Mucosa of descending colon (tissue), 3 donors: ENCODE data around the gene GALNT18. TPM values are rescaled to one million over a fixed set of nuclear protein-coding genes. Genes with fewer than 3 reads are reported as not detected.

Experiments
- ATAC-seq: fragments of 200-7000 bp; cut with Tn5 transposase; one replicate; pipeline ENCODE4 v1.9.1; 2020; ENCODE audit warnings: mild to moderate bottlenecking, moderate library complexity
- DNase-seq, 3 donors: peaks; one replicate each; pipeline ENCODE4 v3.0.0-alpha.2; 2020
- H3K36me3 ChIP-seq: fragments of 200-600 bp; one replicate; pipeline ENCODE4 v1.8.0; 2021; ENCODE audit warnings: low read depth, mild to moderate bottlenecking
- H3K4me1 ChIP-seq: fragments of 200-600 bp; one replicate; pipeline ENCODE4 v1.8.0; 2021; ENCODE audit warnings: low read depth, mild to moderate bottlenecking
- H3K4me3 ChIP-seq: fragments of 200-600 bp; one replicate; pipeline ENCODE4 v1.8.0; 2021; ENCODE audit warnings: mild to moderate bottlenecking
- H3K9me3 ChIP-seq: fragments of 200-600 bp; one replicate; pipeline ENCODE4 v1.8.0; 2021; ENCODE audit warnings: mild to moderate bottlenecking
- intact Hi-C, 2 donors: fragments of 100-400 bp; cut with DNase I in 1 of 2; cut with micrococcal nuclease in 1 of 2; formaldehyde crosslinking; loops; one replicate each; pipeline versions ENCODE4 v1.11.0 to v1.11.1; 2022; cut with DNase I, micrococcal nuclease
- total RNA-seq, 3 donors: library from RNA; stranded (reverse); fragmentation: NEBNext Ultra II Directional in 2 of 3; extraction: Animal tissue kit (Norgen Biotek cat#: 25700) in 2 of 3; gene quantifications; one replicate each; pipeline versions ENCODE4 v1.2.1 to v1.2.4, GENCODE V29; 2021 to 2023
- TF ChIP-seq, protein P1 (sequence below): fragments of 200-600 bp; IDR thresholded peaks from one replicate; pipeline ENCODE4 v1.8.0; 2022; ENCODE audit warnings: antibody characterized with exemption, mild to moderate bottlenecking
- donor health status: DM: no; HTN: no; CAD: no; lungs with moderate emphysema.
- donor health status: DM: no; HTN: no; CAD: no.
- donor health status: DM: no; HTN: yes; CAD: no.

GALNT18 gene
- total RNA-seq, 3 donors from 2014 or later, result 2.0 to 27.8 (median 5.4) TPM

DNA sequence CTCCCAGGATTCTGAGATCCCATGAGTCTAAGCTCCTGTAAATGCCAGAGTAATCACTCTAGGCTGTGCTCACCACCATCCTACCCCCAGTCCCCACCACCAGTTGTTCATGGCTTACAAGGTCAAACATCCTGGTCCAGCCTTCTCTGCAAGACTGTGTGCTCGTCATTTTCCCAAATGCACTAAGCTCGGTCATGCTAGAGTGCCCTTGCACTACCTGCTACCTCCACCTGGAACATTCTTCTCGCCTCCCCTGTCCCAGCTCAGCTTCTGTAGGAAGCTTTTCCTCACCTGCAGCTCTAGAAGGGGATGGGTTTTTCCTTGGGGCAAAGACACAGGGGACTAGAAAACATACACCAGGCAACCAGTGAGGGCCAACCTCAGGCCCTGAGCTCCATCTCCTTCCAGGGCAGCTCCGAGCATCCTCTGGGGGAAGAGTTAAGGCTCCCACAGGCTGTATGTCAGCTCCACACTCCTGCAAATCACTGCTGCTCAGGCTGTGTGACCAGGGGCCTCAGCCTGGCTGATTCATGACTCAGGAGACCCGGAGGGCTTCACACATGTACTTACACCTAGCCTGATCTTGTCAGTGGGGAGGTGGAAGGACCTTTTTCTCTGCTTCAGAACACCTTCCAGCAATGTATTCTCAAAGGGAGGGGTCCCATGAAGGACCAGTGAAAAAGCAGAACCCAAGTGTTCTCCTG, 231.6 kb downstream of the GALNT18 start:
- intact Hi-C loops, result no loop called here
- no peak for ATAC-seq
- Histone ChIP-seq H3K4me1 (peaks cover 23% of the 10 kb centered on the region), H3K9me3 (no peaks in the 10 kb centered on the region), H3K4me3 (no peak overlapping the region), H3K36me3 (no peaks in the 10 kb centered on the region)
- DNase-seq, result no peak
- TF ChIP-seq, protein P1, sequence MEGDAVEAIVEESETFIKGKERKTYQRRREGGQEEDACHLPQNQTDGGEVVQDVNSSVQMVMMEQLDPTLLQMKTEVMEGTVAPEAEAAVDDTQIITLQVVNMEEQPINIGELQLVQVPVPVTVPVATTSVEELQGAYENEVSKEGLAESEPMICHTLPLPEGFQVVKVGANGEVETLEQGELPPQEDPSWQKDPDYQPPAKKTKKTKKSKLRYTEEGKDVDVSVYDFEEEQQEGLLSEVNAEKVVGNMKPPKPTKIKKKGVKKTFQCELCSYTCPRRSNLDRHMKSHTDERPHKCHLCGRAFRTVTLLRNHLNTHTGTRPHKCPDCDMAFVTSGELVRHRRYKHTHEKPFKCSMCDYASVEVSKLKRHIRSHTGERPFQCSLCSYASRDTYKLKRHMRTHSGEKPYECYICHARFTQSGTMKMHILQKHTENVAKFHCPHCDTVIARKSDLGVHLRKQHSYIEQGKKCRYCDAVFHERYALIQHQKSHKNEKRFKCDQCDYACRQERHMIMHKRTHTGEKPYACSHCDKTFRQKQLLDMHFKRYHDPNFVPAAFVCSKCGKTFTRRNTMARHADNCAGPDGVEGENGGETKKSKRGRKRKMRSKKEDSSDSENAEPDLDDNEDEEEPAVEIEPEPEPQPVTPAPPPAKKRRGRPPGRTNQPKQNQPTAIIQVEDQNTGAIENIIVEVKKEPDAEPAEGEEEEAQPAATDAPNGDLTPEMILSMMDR, result no peak

GRCh38 chr11:11389238-11389637, 232.6 kb downstream of the GALNT18 start:
- Histone ChIP-seq H3K36me3 (no peaks in the 10 kb centered on the region), H3K9me3 (no peaks in the 10 kb centered on the region), H3K4me3 (no peak overlapping the region), H3K4me1 (peaks cover 23% of the 10 kb centered on the region)
- DNase-seq (peak; percentile 61 to 87 (median 72)), ATAC-seq (peak; percentile 66)
- TF ChIP-seq, protein P1, result no peak
- intact Hi-C loops, result no loop called here

GRCh38 chr11:11387622-11388305, 234.0 kb downstream of the GALNT18 start:
- Histone ChIP-seq H3K4me1 (peaks cover 23% of the 10 kb centered on the region), H3K36me3 (no peaks in the 10 kb centered on the region), H3K9me3 (no peaks in the 10 kb centered on the region), H3K4me3 (no peak overlapping the region)
- TF ChIP-seq, protein P1, result no peak
- DNase-seq, result no peak
- no peak for ATAC-seq
- intact Hi-C loops, result no loop called here

DNA sequence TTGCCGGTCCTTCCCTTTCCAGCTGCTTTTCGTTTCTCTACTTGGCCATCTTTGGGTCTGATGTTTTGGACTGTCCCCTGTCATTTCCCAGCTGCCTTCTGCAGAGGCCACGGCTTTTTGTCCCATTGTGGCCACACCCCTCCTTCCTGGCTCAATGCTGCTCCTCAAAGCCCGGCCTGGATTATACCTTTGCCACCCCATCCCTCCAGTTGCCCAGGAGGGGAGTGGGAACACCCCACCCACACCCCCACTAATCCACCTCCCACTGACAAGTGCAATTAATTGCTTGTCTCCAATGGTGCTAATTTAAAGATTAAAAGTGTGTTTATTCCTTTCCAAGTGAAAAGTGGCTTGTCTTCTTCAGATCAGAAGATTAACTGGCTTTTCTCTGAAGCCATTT, 234.6 kb downstream of the GALNT18 start:
- H3K36me3 ChIP-seq, result no peaks in the 10 kb centered on the region
- ATAC-seq, result no peak
- intact Hi-C loops, result no loop called here
- peaks cover 22% of the 10 kb centered on the region for H3K4me1 ChIP-seq
- TF ChIP-seq, protein P1, result no peak
- DNase-seq, result no peak
- no peak overlapping the region for H3K4me3 ChIP-seq
- H3K9me3 ChIP-seq, result no peaks in the 10 kb centered on the region

DNA sequence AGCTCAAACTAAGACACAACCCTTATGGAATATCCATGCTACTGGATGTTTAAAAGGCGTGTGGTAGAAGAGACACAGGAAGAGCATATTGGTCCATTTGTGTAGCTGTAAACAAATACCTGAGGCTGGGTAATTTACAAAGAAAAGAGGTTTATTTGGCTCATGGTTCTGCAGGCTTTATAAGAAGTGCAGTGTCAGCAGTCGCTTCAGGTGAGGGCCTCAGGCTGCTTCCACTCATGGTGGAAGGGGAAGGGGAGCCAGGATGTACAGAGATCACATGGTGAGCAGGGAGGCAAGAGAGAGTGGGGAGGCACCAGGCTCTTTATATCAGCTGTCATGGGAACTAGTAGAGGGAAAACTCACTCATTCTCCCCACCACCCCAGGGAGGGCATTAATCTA, 237.0 kb downstream of the GALNT18 start:
- H3K4me1 ChIP-seq, result peaks cover 8% of the 10 kb centered on the region
- DNase-seq (no peak), ATAC-seq (no peak)
- no peaks in the 10 kb centered on the region for H3K9me3 ChIP-seq
- TF ChIP-seq, protein P1, result no peak
- intact Hi-C loops, result no loop called here
- no peaks in the 10 kb centered on the region for H3K36me3 ChIP-seq
- H3K4me3 ChIP-seq, result no peak overlapping the region
